Measurements from ENCODE around the gene SH2D6.

SH2D6 gene

DNA sequence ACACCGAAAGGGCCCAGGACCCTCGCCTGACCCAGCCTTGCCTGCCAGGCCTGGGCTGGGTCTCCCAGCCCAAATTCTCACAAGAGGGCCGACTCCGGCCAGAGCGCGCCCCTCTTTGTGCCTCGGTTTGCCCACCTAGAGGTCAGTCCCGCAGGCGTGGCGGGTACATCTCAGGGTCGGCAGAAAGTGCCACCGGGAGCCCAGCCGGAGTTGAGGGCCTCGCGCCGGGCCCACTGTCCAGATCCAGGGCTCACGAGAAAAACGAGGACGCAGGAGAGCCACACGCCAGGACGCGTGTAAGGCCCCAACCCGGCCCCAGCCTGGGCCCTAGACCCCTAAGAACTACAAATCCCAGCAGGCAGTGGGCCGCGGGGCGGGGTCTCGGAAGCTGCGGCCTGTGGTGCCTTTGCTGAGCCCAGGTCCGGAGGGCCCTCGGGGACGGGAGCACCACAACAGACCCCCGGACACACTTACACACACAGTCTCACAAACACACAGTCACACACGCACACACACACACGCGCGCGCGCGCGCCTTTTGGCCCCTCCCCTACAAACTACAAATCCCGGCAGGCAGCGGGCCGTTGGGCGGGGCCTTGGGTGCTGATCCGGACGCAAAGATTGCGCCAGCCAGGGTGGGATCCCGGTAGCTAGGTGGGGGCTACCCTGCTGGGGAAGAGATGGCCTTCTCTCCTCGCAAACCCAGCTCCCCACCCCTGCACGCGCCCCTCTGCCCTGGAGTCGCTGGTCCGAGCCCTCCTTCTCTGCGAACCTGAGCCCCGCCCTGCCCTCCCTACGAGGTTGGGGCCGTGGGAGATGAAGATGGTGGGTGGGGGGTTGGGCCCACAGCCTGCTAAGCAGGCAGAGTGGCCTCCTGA is at the start of gene SH2D6:
Gene SH2D6 (plus strand): TSS at position 583 of the 877 bp plus-strand sequence. CDS start 10,752 bp downstream, outside the sequence.
- peak; percentile 78 for DNase-seq

DNA sequence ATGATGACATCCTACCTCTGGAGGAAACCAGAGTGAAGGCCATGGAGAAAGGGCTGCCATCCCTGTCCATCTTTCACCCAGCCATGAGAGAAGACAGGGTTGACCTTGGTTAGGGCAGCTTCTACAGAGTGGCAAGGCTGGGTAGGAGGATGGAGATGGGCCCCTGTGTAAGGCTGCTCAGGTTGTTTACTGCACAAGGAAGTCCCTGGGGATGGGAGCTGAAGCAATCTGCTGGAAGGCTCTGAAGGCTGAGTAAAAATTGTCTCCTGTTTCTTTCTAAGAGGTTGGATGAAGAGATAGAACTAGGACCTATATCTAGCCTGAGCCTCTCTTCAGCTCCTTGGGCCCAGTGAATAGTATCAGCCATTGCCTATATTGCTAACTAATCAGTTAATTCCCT is 49.6 kb upstream of the SH2D6 start:
- DNase-seq = no peak

DNA sequence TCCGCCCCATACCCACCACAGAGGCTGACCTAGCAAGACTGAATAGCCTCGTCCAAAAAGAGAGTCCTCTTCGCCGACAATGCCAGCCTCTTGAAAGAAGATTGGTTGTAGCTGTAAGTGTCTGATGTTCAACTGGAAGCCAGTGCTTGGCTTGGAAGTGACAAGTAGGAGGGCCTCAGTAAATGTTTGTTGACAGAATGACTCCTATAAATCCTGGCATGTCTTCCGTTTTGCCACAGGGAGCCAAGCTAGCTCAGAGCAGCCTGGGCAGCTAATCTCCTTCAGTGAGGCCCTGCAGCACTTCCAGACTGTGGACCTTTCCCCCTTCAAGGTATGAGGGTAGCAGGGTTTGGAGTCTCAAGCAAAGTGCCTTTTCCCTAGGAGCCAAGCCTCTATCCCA is 49.0 kb upstream of the SH2D6 start:
- no peak for DNase-seq

- DNase-seq = no peak
These were observed 47.5 kb upstream of the SH2D6 start for GRCh38 chr2:85371045-85371444.

- DNase-seq = no peak
These were observed 42.0 kb upstream of the SH2D6 start for GRCh38 chr2:85376291-85377065.

GRCh38 chr2:85377083-85377482 is 41.4 kb upstream of the SH2D6 start:
- DNase-seq = no peak

DNA sequence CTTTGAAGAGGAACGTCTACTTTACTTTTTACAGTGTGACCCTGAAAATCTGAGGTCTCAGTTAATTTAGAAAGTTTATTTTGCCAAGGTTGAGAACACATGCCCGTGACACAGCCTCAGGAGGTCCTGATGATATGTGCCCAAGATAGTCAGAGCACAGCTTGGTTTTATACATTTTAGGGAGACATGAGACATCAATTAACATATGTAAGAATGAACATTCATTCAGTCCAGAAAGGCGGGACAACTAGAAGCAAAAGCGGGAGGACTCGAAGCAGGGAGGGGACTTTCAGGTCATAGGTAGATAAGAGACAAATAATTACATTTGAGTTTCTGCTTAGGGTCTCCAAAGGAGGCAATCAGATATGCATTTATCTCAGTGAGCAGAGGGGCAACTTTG is 40.3 kb upstream of the SH2D6 start:
- no peak for DNase-seq

GRCh38 chr2:85380048-85380447 is 38.5 kb upstream of the SH2D6 start:
- no peak for DNase-seq

DNA sequence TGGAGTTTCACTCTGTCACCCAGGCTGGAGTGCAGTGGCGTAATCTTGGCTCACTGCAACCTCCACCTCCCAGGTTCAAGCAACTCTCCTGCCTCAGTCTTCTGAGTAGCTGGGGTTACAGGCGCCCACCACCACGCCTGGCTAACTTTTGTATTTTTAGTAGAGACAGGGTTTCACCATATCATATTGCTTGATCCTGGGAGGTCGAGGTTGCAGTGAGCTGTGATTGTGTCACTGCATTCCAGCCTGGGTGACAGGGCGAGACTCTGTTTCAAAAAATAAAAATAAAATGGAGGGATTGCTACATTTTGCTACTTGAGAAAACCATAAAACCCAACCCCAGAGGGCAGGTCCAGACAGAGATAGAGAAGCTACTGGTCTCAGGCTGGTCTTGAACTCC is 35.4 kb upstream of the SH2D6 start:
- peak; percentile 14 for DNase-seq

- no peak for DNase-seq
These were observed 34.7 kb upstream of the SH2D6 start for GRCh38 chr2:85383850-85384249.

DNA sequence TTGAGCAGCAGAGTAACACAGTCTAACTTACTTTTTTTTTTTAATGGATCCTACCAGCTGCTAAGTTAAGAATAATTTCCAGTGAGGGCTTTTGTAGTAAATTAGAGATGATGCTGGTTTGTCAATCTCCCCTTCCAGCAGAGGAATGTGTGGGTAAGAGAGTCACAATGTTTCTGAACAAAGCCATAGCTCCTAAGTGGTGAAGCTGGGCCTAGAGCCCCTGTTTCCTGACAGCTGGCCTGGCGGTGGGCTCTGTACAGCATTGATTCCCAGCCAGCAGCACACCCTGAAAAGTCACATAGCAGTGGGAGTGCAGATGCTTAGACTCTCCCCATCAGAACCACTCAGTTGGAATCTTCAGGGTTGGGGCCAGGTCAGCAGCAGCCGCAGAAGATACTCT is 32.8 kb upstream of the SH2D6 start:
- no peak for DNase-seq

- DNase-seq = no peak
These were observed 30.8 kb upstream of the SH2D6 start for GRCh38 chr2:85387754-85388153.

DNA sequence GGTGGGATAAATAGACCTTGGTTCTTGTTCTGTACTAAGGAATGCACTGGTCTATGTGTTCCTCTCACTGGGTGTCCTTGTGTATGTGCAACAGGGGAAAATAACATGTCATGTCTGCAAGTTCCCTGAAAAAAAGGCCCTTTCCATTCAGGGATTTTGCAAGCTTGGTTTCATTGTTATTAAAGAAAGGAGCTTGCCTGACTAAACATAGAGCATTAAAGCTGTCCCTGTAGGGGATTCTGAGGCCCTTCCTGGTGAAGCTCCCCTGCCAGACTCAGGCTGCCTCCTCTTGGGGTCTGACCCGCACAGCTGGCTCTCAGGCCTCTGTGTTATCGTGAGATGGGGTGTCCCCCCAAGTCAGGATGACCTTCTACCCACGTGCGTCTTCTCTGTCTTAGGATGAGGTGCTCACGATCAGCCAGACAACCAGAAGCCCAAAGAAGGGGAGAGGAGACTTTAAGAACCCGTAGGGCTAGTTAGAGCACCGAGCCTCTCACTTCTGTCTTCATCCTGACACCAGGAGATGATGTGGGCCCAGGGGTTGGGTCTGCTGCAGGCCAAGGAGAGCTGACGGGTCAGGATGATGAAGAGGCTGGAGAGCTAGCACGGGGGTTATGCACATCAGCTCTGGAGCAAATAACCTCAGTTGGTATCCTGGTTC is 29.5 kb upstream of the SH2D6 start:
- no peak for DNase-seq

- peak; percentile 16 for DNase-seq
These were observed 27.4 kb upstream of the SH2D6 start for GRCh38 chr2:85390941-85391669.

DNA sequence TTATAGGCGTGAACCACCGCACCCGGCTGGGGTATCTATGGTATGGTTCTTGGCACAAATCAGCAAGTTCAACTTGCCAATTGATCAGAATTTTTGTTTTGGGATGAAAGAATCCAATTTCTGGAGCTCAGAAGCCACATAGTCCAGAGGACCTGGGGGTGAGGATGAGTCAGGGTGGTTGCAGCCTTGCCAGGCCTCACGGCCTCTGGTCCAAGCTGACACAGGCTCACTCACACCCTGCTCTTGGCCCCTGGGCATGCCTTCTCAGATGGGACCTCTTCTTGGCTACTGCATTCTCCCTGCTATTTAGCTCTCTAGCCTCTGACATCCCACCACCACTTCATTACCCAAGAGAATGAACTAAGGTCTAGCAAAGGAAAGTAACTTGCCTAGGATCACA is 24.7 kb upstream of the SH2D6 start:
- peak; percentile 41 for DNase-seq

- DNase-seq = no peak
These were observed 24.2 kb upstream of the SH2D6 start for GRCh38 chr2:85394261-85394681.

GRCh38 chr2:85394976-85395375 is 23.5 kb upstream of the SH2D6 start:
- no peak for DNase-seq

GRCh38 chr2:85395912-85396475 is 22.5 kb upstream of the SH2D6 start:
- no peak for DNase-seq

DNA sequence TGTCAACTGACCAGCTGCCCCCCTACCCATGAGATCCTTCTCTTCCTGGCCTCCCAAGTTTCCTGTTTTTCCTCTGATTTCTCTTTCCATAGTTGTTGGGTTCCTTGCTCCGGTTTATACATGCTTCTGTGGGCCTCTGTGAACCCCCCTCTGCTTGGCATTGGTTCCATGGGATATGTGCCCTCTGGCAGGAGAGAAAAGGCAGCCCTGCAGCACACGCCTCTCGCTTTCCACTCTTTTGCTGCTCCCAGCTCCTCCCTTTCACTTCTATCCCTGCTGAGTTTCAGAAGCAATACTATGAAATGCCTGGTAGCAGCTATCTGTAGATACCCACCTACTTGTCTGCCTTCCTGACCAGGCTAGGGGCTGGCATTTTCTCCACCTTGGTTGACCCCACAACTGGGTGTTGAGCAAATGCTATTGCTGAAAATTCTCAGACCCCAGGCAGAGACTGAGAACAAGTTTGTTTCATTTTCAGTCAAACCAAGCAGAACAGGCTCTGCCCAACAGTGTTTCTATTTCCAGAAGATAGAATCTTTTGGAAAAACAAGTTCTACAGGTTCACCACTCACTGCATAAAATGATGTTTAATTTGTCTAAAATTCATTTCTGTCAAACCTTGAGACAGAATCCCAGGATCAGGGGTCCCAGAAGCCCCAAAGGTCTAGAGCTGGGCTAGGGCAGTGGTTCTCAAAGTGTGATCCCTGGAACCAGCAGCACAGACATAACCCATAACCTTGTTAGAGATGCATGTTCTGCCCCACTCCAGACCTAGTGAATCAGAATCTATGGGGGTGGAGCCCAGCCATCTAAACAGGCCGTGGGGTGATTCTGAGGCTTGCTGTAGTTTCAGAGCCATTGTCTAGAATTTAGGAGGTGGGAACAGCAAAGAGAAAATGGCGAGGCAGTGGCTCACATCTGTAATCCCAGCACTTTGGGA is 21.7 kb upstream of the SH2D6 start:
- no peak for DNase-seq

- no peak for DNase-seq
These were observed 20.6 kb upstream of the SH2D6 start for GRCh38 chr2:85397925-85398331.

Data from HCEC 1CT (cell line).